CD4-positive, alpha-beta T cell treated with Interleukin-2 at 100 ng/mL for 4 hours (primary cell): ENCODE data around the gene ATXN1.

Experiments
- DNase-seq: peaks from one replicate; pipeline ENCODE4 v3.0.0-alpha.2; 2020; ENCODE audit warnings: low spot score

The ATXN1 gene

DNA sequence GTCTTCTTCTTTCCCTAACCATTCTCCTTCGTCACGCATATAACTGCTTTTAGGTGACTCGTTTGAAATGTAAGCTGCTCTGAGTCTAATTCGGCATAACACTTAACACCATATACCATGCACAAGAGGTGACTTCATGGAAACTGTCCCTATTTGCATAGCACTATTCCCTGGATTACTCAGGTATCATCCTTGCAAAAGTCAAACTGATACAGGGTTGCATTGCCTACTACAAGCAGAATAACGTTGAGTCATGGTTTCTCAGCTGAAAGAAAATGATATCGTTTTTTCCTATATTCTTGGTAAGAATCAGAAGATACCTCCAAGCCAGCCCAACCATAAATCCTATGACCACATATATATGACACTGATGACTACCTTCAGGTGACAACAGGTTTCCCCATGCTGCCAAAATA, 227.5 kb downstream of the ATXN1 start:
- DNase-seq = no peak

DNA sequence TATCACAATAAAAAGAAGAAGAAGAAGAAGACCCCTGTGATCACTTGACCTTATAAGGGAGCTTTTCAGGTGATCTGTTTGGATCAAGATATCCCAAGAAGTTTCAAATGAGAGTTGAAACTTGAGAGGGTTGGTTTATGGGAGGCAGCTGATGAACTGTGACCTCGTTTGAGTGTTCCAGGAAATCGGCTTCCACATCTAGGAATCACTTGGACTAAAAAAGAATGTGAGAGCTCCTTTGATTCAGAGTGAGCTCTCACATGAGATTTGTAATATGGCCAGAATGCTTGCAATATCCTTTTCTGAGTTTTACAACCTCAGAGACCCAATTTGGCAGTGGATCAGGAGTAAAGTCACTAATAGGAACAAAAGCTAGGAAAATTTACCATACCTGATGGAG, 228.1 kb downstream of the ATXN1 start:
- no peak for DNase-seq

DNA sequence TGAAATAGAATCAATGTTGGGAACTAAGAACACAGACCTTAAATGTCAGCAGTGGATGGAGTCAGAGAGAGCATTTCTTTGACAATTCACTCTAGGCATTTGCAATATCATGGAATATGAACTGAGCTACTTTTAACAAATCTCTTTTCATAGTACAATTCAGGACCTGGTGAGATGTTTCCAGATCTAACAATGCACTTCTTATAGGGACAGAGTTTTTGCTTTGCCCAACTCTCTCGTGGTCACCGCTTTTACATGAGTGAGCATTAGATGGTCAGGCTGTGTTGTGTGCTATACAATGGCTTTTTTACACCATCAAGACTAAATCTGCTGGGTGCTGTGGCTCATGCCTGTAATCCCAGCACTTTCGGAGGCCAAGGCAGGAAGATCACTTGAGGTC, 233.6 kb downstream of the ATXN1 start:
- no peak for DNase-seq

DNA sequence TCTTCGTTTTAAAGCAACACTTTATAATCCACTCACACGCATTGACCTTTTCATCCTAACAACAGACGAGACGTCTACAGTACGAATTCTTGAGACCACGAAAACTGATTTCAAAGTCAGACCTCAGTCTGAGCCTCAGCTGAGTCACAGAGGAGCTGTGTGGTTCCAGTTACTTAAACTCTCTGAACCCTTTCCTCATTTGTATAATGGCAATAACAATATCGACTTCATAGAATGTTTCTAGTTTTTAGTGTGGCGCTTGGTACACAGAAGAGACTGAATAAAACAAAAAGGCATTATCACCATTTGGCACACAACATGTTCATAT, 236.9 kb downstream of the ATXN1 start:
- DNase-seq = peak; percentile 32

DNA sequence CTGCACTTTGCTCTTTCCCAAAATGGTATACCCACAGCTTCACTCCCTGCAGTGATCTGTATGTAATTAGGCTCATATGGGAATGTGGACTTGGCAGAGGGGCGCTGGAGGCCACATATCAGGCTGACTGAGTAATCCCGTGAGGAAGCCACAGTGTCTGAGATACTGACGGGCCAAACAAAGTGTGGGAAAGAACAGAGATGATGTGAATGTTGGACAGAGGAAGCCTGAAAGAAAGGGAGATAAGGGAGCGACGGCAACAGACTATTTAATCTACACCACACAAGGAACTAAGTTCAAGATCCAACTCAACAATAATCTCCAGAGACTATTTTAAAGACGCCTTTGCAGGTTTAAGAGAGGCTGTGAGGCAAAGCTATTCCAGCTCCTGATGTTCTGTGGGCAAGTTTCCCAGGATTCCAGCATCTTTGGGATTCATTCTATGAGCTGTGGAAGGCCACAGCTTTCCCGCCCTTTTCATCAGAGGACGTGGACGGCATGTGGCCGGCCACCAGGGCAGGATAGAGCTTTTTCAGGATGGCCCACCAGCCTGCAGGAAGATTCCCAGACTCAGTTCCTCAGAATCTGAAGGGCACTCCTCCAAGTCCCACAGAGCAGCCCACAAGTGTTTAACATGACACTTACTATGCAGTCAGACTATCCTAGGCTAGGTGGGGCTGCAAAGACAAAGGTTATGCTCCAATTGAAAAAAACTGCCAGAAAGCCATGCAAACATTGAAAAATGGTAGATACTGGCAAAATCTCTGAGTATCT, 237.5 kb downstream of the ATXN1 start:
- DNase-seq = no peak

DNA sequence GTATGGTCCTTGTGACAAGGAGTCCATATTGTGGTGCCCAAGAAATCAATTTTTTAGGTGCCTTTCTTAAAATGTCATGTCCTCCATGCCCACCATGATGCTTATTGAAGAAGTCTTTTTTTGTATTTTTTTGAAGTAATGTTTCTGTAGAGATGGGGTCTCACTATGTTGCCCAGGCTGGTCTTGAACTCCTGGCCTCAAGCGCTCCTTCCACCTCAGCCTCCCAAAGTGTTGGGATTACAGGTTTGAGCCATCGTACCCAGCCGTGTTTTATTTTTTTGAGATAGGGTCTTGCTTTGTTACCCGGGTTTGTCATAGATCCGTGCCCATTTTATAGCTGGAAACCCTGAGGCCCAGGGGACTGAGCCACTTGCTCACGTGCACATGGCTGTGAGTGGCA, 238.3 kb downstream of the ATXN1 start:
- DNase-seq = no peak

DNA sequence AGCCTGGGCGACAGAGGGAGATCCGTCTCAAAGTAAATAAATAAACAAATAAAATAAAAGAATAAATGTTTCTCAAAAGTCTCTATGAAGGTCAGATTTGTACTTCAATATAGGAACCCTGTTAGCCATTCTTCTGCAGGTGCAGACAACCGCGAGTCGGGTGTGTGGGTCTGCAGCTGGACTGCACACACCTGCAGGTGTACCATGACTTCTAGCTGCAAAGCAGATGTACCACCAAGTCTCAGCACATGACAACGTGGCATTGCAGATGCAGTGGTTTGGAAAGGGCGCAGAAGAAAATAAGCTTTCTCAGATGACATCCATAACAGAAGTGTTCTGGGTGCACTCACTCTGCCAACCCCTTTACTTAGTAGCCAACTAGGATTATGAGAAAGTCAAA, 239.7 kb downstream of the ATXN1 start:
- DNase-seq = no peak

DNA sequence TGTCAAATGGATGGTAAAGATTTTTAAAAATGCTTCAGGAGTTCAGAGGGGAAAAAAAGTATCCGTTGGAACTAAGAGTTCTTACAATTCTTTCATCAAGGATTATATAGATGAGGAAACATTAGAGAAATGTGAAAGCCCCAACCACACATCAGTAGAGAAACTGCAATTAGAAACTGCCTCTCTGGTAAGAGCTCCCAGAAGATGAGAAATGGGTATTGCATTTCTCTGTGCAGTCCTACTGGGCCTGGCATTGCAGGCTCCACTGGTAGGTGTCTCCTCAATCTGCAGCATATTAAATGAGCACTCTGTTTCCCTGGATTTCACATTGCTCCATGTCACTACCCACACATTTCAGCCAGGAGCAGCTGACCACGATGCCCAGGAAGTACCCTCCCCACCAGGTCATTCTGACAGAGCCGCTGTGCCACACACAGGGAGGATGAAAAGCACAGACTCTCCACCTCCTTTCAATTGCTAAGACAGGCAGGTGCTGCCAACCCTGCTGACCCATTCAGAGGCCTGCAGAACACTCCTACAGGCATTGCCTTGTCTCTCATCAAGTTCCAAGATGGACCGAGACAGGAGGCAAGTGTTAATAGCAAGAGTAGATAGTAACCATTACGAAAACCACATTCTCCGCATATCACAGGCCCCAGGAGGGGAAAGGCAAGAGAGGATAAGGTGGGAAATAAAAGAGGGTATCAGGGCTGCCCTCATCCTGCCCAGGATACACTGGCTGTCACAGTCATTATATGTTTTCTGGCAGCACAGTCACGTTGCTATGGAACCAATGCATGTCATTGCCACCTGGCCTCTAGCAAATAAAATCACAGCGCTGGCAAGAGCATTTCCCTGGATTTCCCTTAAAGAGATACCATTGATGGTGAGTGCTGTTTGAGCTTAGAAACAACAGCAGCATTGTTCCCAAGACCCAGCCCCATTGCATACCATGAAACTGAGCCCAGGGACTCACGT, 241.7 kb downstream of the ATXN1 start:
- DNase-seq = no peak

DNA sequence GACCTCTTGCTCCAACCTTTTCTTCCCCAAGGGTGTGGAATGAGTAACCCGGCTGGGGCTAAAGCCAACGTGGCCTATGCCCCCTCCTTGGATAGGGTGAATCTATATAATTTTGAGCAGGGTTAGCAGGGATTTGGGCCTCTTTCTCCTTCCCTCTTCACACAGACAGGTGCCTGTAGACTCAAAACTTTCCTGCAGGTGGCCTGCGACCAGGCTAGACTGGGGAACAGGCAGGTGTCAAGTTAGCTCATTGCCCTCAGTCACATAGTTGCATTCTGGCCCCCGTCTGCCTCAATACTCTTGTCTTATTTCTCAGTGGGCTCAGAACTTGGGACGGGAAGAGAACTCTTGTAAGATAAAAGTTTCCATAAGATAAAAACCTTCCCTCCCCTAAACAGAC, 243.0 kb downstream of the ATXN1 start:
- DNase-seq = no peak

DNA sequence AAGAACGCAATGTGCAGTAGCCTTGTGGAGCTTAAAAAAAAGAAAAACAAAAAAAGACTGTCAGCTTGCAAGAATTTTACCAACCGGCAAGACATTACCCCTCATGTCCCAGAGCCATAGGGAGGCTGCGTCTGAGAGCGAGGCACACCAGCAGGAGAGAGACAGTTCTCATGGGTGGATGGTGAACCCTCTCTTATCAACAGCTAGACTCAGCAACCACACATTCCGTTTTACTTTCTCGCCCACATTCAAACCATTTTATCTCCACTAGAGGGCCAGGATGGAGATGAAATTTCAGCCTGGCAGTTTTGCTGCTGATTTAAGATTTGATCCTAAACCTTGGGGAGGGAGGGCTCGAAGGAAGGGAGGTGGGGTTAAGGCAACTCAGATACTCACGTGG, 247.0 kb downstream of the ATXN1 start:
- DNase-seq = peak; percentile 58

DNA sequence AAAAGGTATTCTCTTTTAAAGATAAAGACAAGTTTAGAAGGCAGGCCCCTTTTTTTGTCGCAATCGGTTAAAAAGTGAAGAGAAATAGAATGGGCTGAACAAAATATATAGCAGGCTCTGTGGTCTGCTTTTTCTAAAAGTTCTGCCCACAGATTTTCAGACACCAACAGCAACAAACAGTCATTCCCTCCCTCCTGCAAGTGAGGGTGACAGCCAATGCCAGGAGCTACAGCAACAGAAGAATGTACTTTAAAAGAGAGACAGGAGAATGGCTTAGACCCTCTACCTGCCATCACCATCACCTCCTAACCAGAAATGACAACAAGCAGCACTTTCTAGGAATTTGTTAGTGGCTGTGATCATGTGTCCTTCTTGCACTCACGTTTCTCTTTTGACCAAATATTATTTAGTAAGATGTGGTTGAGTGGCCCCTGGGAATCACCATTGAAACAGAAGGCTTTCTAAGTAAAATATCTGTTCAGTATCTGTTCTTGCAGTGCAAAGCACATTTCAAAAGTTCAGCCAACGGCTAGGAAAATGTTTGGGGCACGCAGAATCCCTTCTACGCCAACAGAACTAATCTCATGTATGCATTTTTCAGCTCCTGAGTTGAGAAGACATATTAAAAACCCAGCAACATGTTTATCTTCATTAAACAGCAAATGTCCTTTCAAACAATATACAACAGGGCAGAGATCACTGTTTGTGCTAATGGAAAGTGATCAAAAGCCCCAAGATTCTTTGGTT, 248.5 kb downstream of the ATXN1 start:
- no peak for DNase-seq

DNA sequence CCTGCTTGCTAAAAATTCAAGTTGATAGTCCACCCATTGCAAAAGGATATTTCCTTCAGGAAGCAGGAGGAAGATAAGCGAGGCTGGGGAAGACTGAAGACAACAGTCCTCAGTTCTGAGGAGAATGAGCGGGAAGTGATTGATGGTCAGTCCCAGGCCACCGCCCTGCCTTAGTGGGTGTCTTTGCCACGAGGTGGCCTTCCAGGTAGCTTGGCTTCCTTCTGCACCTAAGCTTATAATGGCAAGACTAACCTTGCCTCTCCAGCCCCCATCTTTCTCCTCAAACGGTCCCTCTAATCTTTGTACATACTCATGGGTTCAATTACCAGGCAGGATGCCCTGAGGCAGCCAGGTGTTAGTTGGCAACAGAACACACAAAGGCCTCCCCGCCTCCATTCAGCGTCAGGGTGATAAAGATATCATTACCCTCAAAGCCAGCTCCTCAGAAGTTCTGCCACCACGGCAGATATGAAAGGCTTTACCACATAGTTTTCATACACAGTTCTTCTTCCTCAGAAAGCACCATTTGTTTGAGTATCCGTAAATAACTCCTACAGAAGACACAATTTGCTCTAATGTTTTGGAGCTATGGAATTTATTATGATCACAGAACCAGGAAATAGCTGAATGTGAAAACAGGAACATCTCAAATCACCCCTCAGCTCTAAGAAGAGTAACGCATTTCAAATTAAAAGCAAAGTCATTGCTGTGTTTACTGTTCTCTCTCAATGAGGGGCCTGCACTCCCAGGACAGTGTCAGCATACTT, 249.4 kb downstream of the ATXN1 start:
- no peak for DNase-seq

DNA sequence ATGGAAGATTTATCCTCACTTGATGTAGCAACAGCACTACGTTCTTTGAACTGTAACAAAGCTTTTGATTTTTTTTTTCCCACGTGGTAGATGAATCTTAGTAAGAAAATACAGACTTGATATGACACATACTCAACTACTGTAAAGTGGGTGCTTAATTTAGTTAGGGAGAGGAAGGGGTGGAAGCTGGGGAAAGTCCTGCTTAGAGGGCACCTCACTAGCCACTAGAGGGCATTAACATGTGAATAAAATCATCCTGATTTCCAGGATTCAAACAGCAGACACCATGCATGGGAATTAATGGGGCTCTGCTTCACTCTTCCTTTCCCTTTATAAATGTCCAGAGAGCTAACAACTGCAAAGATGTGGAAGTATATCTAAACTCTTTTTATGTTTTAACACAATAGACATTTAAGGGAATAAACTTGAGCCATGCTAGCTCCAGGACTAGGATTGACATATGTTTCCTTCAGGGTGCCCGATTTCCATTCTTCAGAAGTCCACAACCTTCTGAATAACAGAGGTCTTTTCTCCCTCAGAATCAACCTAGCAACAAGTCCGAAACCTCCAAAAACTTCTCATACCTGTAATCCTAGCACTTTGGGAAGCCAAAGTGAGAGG, 250.1 kb downstream of the ATXN1 start:
- DNase-seq = peak; percentile 50

DNA sequence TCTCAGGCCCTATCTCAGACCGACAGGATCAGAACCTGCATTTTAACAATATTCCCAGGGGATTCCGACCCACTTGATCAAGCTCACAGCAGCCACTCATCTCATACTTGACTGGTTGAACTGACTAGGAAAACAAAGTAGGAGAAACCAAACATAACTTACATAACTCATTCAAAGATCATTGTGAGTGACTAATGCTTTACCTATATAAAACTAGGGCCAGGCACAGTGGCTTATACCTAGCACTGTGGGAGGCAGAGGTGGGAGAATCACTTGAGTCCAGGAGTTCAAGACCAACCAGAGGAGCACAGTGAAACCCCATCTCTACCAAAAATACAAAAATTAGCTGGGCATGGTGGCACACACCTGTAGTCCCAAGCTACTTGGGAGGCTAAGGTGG, 251.0 kb downstream of the ATXN1 start:
- no peak for DNase-seq

DNA sequence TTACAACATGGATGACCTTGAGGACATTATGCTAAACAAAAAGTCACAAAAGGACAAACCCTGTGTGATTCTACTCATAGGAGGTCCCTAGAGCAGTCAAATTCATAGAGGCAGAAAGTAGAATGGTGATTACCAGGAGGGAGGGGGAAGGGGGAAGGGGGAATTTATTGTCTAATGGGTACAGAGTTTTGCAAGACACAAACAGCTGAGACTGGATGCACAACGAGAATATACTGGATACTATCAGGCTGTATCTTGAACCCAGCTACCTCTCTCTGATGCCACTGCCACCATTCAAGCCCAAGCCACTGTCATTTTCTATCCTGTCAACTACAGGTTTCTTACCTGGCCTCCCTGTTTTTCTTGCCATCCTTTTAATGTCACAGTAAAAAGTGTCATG, 252.3 kb downstream of the ATXN1 start:
- no peak for DNase-seq

DNA sequence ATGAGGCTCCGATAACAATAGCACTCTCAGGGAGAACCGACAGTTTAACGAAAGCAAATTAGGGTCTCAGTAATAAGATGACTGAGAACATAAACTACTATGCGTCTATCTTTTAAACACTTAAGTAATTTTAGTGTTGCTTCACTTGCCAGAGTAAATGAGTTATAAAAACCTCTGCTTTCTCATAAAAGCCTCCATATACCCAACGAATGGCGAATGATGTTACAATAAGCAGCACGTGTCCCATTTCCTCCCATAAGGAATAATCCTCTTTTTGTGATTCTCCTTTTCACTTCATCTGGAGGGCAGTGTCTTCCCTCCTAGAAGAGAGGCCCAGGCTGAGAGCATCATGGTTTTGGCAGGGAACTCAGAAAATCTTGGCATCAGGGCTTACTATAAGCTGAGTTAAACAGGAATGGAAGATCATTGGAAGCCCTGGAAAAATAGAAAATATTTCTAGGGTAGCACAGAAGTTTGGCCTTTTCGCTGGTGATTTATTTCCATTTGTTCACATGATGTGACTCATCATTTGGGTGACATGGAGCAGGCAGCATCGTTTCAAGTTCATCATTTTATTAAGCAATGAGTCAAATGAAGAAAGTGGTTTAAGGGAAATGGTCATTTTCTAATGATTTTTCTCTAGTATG, 255.4 kb downstream of the ATXN1 start:
- no peak for DNase-seq

DNA sequence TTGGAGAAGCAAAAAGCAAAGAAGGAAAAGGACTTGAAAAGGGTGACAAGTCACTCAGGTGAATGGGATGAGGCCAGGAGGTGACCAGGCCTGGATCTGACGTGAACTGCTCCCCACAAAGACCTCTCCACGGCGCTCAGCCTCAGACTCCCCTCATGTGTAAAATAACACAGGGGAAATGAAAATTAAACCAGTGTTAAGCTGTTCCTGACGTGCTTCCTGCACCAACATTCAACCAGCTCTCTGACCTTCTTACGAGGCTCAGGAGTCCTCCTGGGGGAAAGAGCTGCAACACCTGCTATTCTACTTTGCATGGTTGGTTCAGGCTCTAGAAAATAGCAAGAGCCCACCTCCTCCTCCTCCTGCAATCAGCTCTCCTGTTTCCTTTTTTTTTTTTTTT, 256.7 kb downstream of the ATXN1 start:
- DNase-seq = no peak

DNA sequence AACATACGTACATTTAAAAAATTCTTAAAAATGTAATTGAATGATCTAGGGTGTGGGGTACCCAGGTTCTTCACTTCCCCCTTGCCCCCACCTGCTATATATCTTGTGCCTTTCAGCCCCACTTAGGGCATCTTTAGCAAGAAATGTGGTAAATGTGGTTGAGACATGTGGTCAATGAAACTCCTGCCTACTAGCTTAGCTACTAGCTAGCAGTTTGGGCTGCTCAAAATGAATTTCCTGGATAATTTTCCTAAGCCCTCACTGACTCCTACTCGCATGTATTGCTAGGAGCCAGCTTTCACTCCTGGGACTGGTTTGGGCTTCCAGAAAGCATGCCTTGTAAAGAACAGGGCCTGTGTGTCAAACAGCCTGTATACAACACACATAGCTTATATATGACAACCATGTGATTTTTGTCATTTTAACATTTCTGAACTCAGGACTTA, 257.3 kb downstream of the ATXN1 start:
- no peak for DNase-seq

DNA sequence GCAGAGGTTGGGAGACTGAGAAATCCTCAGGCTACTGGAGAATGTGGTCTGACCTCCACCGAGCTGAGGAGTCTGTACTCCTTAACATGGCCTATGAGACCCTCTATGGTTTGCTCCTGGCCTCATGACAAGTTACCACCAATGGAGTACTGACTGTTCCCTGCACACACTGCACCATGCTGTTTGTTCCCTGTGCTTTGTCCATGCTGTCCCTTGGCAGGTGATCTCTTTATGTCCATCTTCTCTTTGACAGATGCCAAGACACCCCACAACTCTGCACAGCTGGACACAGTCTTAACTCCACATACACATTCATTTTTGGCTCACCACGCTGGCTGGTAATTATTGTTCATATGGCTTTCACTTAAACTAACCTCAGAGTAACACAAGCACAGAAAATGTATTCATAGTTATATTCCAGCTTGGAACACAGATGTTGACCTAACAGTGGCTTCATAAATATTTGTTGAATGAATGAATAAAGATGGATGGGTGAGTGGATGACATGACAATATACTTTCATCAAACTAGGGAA, 258.0 kb downstream of the ATXN1 start:
- no peak for DNase-seq

DNA sequence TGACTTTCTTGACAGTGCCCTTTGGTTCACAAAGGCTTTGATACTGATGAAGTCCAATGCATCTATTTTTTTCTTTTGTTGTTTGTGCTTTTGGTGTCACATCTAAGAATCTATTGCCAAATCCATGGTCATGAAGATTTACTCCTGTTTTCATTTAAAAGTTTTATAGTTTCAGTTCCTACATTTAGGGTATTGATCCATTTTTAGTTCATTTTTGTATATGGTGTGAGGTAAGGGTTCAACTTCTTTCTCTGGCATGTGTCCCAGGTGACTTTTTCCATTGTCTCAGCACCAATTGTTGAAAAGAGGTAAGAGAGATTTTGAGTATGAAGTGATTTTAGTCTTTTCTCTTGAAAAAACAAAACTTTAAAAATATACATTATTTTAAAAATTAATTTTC, 262.3 kb downstream of the ATXN1 start:
- DNase-seq = no peak

DNA sequence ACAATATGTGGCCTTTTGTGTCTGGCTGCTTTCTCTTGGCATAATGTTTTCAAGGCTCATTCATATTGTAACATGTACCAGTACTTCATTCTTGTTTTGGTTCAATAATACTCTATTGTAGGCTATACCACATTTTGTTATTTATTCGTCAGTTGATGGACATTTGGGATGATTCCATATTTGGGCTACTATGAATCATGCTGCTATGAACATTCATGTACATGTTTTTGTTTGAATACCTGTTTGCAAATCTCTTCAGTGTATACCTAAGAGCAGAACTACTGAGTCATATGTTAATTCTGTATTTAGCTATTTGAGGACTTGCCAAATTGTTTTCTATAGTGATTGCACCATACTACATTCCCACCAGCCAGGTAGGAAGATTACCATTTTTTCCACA, 263.0 kb downstream of the ATXN1 start:
- no peak for DNase-seq
